Spinal cord (tissue), 10 donors: Measurements from ENCODE around the gene PALD1. TPM values are rescaled to one million over a fixed set of nuclear protein-coding genes. Genes with fewer than 3 reads are reported as not detected.

Experiments used
- DNase-seq, 6 donors: peaks; one replicate each; pipeline versions ENCODE4 v3.0.0 to v3.0.0-alpha.2; 2013 to 2015; ENCODE audit warnings: low spot score in 6 of 6, low read depth in 4 of 6
- H3K27ac ChIP-seq: one replicate; pipeline ENCODE4 v1.5.1; 2013; ENCODE audit warnings: low read depth, low read length, control low read depth
- H3K27me3 ChIP-seq: one replicate; pipeline ENCODE4 v1.6.1; 2013; ENCODE audit warnings: low read length; ENCODE audit not compliant: control insufficient read depth, insufficient read depth
- H3K36me3 ChIP-seq: one replicate; pipeline ENCODE4 v1.6.1; 2013; ENCODE audit warnings: low read length; ENCODE audit not compliant: control insufficient read depth, insufficient read depth
- H3K4me1 ChIP-seq: one replicate; pipeline ENCODE4 v1.6.1; 2013; ENCODE audit warnings: low read length; ENCODE audit not compliant: control insufficient read depth, insufficient read depth
- H3K4me3 ChIP-seq: one replicate; pipeline ENCODE4 v1.5.1; 2013; ENCODE audit warnings: low read depth, low read length, control low read depth
- H3K9me3 ChIP-seq: one replicate; pipeline ENCODE4 v1.6.1; 2013; ENCODE audit warnings: low read length; ENCODE audit not compliant: control insufficient read depth, insufficient read depth
- WGBS: methylation state at CpG from one replicate; pipeline ENCODE4 v1.1.5; 2013; ENCODE audit warnings: missing lambda C conversion rate; ENCODE audit not compliant: insufficient coverage; 5-methylcytosine and 5-hydroxymethylcytosine counted together
- polyA plus RNA-seq, 2 donors: library from polyadenylated mRNA; unstranded; fragments of 120-200 nt; gene quantifications; one replicate each; pipeline ENCODE4 v1.2.1, GENCODE V29; 2013; ENCODE audit not compliant: insufficient read length in 2 of 2
- total RNA-seq, 2 donors: library from RNA; depleted of rRNA in 1 of 2; stranded (reverse); fragments of 120-200 nt in 1 of 2; fragments of >200 nt in 1 of 2; gene quantifications; one replicate each; pipeline versions ENCODE4 v1.2.3 to v1.2.4, GENCODE V29; 2013 to 2014
- donor health status: healthy.

PALD1 gene
- total and polyA plus RNA-seq, 4 donors: 10.0 to 26.3 (median 24.1) TPM

GRCh38 chr10:70510904-70511303 is 32.3 kb downstream of the PALD1 start:
- 74% methylated on average over 5 of the region's 6 CpGs for WGBS
- DNase-seq: no peak
- H3K9me3 ChIP-seq: no peaks in the 10 kb centered on the region
- H3K4me1 ChIP-seq: peaks cover 76% of the 10 kb centered on the region
- peaks cover 6% of the 10 kb centered on the region for H3K36me3 ChIP-seq
- H3K27ac ChIP-seq: peak overlapping the region; percentile 65
- H3K4me3 ChIP-seq: no peak overlapping the region
- H3K27me3 ChIP-seq: no peaks in the 10 kb centered on the region

GRCh38 chr10:70512149-70512639 is 33.6 kb downstream of the PALD1 start:
- H3K27me3 ChIP-seq: no peaks in the 10 kb centered on the region
- H3K9me3 ChIP-seq: no peaks in the 10 kb centered on the region
- H3K27ac ChIP-seq: peak overlapping the region; percentile 64
- WGBS: 37% methylated on average over 5 of the region's 5 CpGs
- H3K4me1 ChIP-seq: peaks cover 76% of the 10 kb centered on the region
- peaks cover 6% of the 10 kb centered on the region for H3K36me3 ChIP-seq
- peak in 2 of 6 donors; percentile 63 for DNase-seq
- H3K4me3 ChIP-seq: no peak overlapping the region

- H3K4me1 ChIP-seq: peaks cover 62% of the 10 kb centered on the region
Observed at GRCh38 chr10:70513848-70514309, 35.3 kb downstream of the PALD1 start.

GRCh38 chr10:70514591-70514990 is 36.0 kb downstream of the PALD1 start:
- 54% methylated on average over 3 of the region's 8 CpGs for WGBS
- no peaks in the 10 kb centered on the region for H3K9me3 ChIP-seq
- H3K27ac ChIP-seq: peak overlapping the region; percentile 40
- H3K27me3 ChIP-seq: no peaks in the 10 kb centered on the region
- no peak for DNase-seq
- H3K36me3 ChIP-seq: peaks cover 3% of the 10 kb centered on the region
- no peak overlapping the region for H3K4me3 ChIP-seq
- peaks cover 54% of the 10 kb centered on the region for H3K4me1 ChIP-seq

More at GRCh38 chr10:70513848-70514309, 35.3 kb downstream of the PALD1 start:
- Histone ChIP-seq H3K27me3 (no peaks in the 10 kb centered on the region), H3K36me3 (peaks cover 3% of the 10 kb centered on the region), H3K4me3 (no peak overlapping the region), H3K9me3 (no peaks in the 10 kb centered on the region), H3K27ac (no peak overlapping the region)
- WGBS: 51% methylated on average over 12 of the region's 14 CpGs
- no peak for DNase-seq

- Histone ChIP-seq H3K4me1 (peaks cover 52% of the 10 kb centered on the region), H3K27ac (no peak overlapping the region)
- WGBS: 74% methylated on average over 6 of the region's 8 CpGs
Observed at GRCh38 chr10:70515035-70515667, 36.6 kb downstream of the PALD1 start.

GRCh38 chr10:70518695-70519094 is 40.1 kb downstream of the PALD1 start:
- Histone ChIP-seq H3K4me1 (peaks cover 39% of the 10 kb centered on the region), H3K27ac (no peak overlapping the region), H3K36me3 (peaks cover 8% of the 10 kb centered on the region), H3K27me3 (no peaks in the 10 kb centered on the region), H3K4me3 (no peak overlapping the region), H3K9me3 (no peaks in the 10 kb centered on the region)
- DNase-seq: no peak
- 95% methylated on average over 3 of the region's 5 CpGs for WGBS

More at GRCh38 chr10:70515035-70515667, 36.6 kb downstream of the PALD1 start:
- Histone ChIP-seq H3K27me3 (no peaks in the 10 kb centered on the region), H3K9me3 (no peaks in the 10 kb centered on the region), H3K4me3 (no peak overlapping the region), H3K36me3 (peaks cover 3% of the 10 kb centered on the region)
- no peak for DNase-seq

- H3K27me3 ChIP-seq: no peaks in the 10 kb centered on the region
- no peaks in the 10 kb centered on the region for H3K9me3 ChIP-seq
- H3K4me1 ChIP-seq: peaks cover 18% of the 10 kb centered on the region
- no peak for DNase-seq
- no peak overlapping the region for H3K27ac ChIP-seq
- no peak overlapping the region for H3K4me3 ChIP-seq
- 74% methylated on average over 5 of the region's 6 CpGs for WGBS
- H3K36me3 ChIP-seq: peaks cover 13% of the 10 kb centered on the region
Observed at GRCh38 chr10:70523057-70523456, 44.5 kb downstream of the PALD1 start.

GRCh38 chr10:70523549-70523948 is 45.0 kb downstream of the PALD1 start:
- no peaks in the 10 kb centered on the region for H3K9me3 ChIP-seq
- no peaks in the 10 kb centered on the region for H3K27me3 ChIP-seq
- H3K4me1 ChIP-seq: peaks cover 18% of the 10 kb centered on the region
- no peak overlapping the region for H3K27ac ChIP-seq
- no peak for DNase-seq
- WGBS: 88% methylated on average over 4 of the region's 4 CpGs
- no peak overlapping the region for H3K4me3 ChIP-seq
- H3K36me3 ChIP-seq: peaks cover 13% of the 10 kb centered on the region

- 94% methylated on average over 3 of the region's 4 CpGs for WGBS
- no peak for DNase-seq
- H3K9me3 ChIP-seq: no peaks in the 10 kb centered on the region
- peaks cover 38% of the 10 kb centered on the region for H3K36me3 ChIP-seq
- peaks cover under 1% of the 10 kb centered on the region for H3K4me1 ChIP-seq
- H3K4me3 ChIP-seq: no peak overlapping the region
- no peaks in the 10 kb centered on the region for H3K27me3 ChIP-seq
- no peak overlapping the region for H3K27ac ChIP-seq
Observed at GRCh38 chr10:70528314-70528713, 49.7 kb downstream of the PALD1 start.
